HCT116 (cell line): ENCODE measurements around the gene PTGIS. TPM values are rescaled to one million over a fixed set of nuclear protein-coding genes. Genes with fewer than 3 reads are reported as not detected.

Source experiments
- ATAC-seq: fragments of 200-7000 bp; cut with Tn5 transposase; 2 replicates; pipeline ENCODE4 v1.9.1; 2020; ENCODE audit warnings: mild to moderate bottlenecking, moderate library complexity
- BruUV-seq: library from RNA; stranded (reverse); fragments of 400-500 nt; replicated peaks from 2 replicates; lab custom pipeline; 2021; lab: Mats Ljungman, UMichigan
- CTCF ChIA-PET: fragments of 300-600 bp; sonication (Branson Sonifier 250); formaldehyde crosslinking; loops from one replicate; lab custom pipeline; 2021; ENCODE audit warnings: antibody characterized with exemption; lab: Charles Lee
- POLR2A ChIA-PET: fragments of 300-600, 350-600 bp; sonication (Branson Sonifier 250); formaldehyde crosslinking; loops from one replicate; lab custom pipeline; 2021; ENCODE audit warnings: antibody characterized with exemption; lab: Charles Lee
- RAD21 ChIA-PET, 2 experiments: fragments of 300-600 bp; sonication (Branson Sonifier 250); formaldehyde crosslinking; loops; one replicate each; lab custom pipeline; 2023; ENCODE audit warnings: low total read pairs in 2 of 2; ENCODE audit not compliant: uncharacterized antibody in 2 of 2, unreplicated experiment in 2 of 2, low non-redundant PET in 1 of 2; lab: Charles Lee
- DNase-seq: peaks from one replicate; pipeline ENCODE4 v3.0.0-alpha.2; 2010; ENCODE audit warnings: low read depth, low spot score
- H2AFZ ChIP-seq: fragments of 200-600 bp; shearing (Covaris generic), sonication (generic); 2 replicates; pipeline ENCODE4 v1.6.1; 2017; ENCODE audit warnings: low read depth, mixed run types, mixed read lengths, antibody characterized with exemption, low read length; ENCODE audit not compliant: poor library complexity, severe bottlenecking
- H3K27ac ChIP-seq: 2 replicates; pipeline ENCODE4 v1.5.1; 2012; ENCODE audit warnings: low read depth, low read length
- H3K27me3 ChIP-seq: fragments of 200-600 bp; sonication (generic); 2 replicates; pipeline ENCODE4 v1.6.1; 2016; ENCODE audit warnings: mixed run types, low read length, mixed read lengths; ENCODE audit not compliant: insufficient read depth
- H3K36me3 ChIP-seq, 2 experiments: fragments of 200-500 bp in 1 of 2; fragments of 200-600 bp in 1 of 2; sonication (Bioruptor generic) in 1 of 2; sonication (generic) in 1 of 2; 2 replicates each; pipeline versions ENCODE4 v1.5.1 to v1.6.1; 2014 to 2016; ENCODE audit warnings: low read length in 2 of 2, inconsistent platforms in 1 of 2, mixed read lengths in 1 of 2, mixed run types in 1 of 2; ENCODE audit not compliant: insufficient read depth in 2 of 2, control insufficient read depth in 1 of 2
- H3K4me1 ChIP-seq, 2 experiments: fragments of 200-600 bp in 1 of 2; sonication (generic) in 1 of 2; 2 replicates each; pipeline versions ENCODE4 v1.5.1 to v1.6.1; 2012 to 2017; ENCODE audit warnings: low read length in 2 of 2, inconsistent platforms in 1 of 2, mild to moderate bottlenecking in 1 of 2, mixed read lengths in 1 of 2, mixed run types in 1 of 2, moderate library complexity in 1 of 2; ENCODE audit not compliant: insufficient read depth in 2 of 2, control insufficient read depth in 1 of 2
- H3K4me2 ChIP-seq: fragments of 200-600 bp; sonication (generic); 2 replicates; pipeline ENCODE4 v1.6.1; 2017; ENCODE audit warnings: mixed run types, low read length, mixed read lengths
- H3K4me3 ChIP-seq, 2 experiments: fragments of 200-600 bp in 1 of 2; sonication (generic) in 1 of 2; replicated peaks in 1 of 2; 2 replicates each; pipeline ENCODE4 v1.5.1; 2011 to 2016; ENCODE audit warnings: low read length in 2 of 2, control low read depth in 1 of 2, low read depth in 1 of 2, mild to moderate bottlenecking in 1 of 2, mixed read lengths in 1 of 2, mixed run types in 1 of 2
- H3K79me2 ChIP-seq: fragments of 200-600 bp; sonication (generic); 2 replicates; pipeline ENCODE4 v1.6.1; 2017; ENCODE audit warnings: mild to moderate bottlenecking, mixed run types, low read length, moderate library complexity, mixed read lengths; ENCODE audit not compliant: insufficient read depth
- H3K9ac ChIP-seq: fragments of 200-600 bp; sonication (generic); 2 replicates; pipeline ENCODE4 v1.6.1; 2016; ENCODE audit warnings: low read length, mixed read lengths
- H3K9me2 ChIP-seq: fragments of 200-600 bp; sonication (generic), shearing (Covaris generic); 2 replicates; pipeline ENCODE4 v1.6.1; 2017; ENCODE audit warnings: mixed run types, mild to moderate bottlenecking, moderate library complexity; ENCODE audit not compliant: insufficient read depth
- H3K9me3 ChIP-seq, 2 experiments: fragments of 200-500 bp in 1 of 2; fragments of 200-600 bp in 1 of 2; sonication (Bioruptor generic) in 1 of 2; sonication (generic) in 1 of 2; 2 replicates each; pipeline ENCODE4 v1.6.1; 2014 to 2017; ENCODE audit warnings: low read length in 2 of 2, mixed read lengths in 2 of 2, inconsistent platforms in 1 of 2, low read depth in 1 of 2, mild to moderate bottlenecking in 1 of 2, mixed run types in 1 of 2, moderate library complexity in 1 of 2; ENCODE audit not compliant: control insufficient read depth in 1 of 2, insufficient read depth in 1 of 2
- H4K20me1 ChIP-seq: fragments of 200-600 bp; sonication (generic), shearing (Covaris generic); 2 replicates; pipeline ENCODE4 v1.6.1; 2017; ENCODE audit warnings: mixed run types, mild to moderate bottlenecking, moderate library complexity; ENCODE audit not compliant: insufficient read depth
- EGR1 ChIP-seq: IDR thresholded peaks from 2 replicates; pipeline ENCODE4 v1.6.1; 2012; ENCODE audit warnings: low read depth
- ELF1 ChIP-seq: IDR thresholded peaks from 2 replicates; pipeline ENCODE4 v1.6.1; 2012; ENCODE audit warnings: low read depth, borderline replicate concordance
- EZH2 ChIP-seq: fragments of 200-600 bp; sonication (generic); IDR thresholded peaks from 2 replicates; pipeline ENCODE4 v1.6.1; 2017; ENCODE audit warnings: antibody characterized with exemption, mixed run types
- FOSL1 ChIP-seq: IDR thresholded peaks from 2 replicates; pipeline ENCODE4 v1.6.1; 2012; ENCODE audit warnings: low read depth
- POLR2A ChIP-seq: IDR thresholded peaks from 2 replicates; pipeline ENCODE4 v1.7.0; 2011; ENCODE audit warnings: borderline replicate concordance; ENCODE audit not compliant: insufficient read depth, insufficient read length; ENCODE audit errors: extremely low read depth
- POLR2AphosphoS5 ChIP-seq: IDR thresholded peaks from 2 replicates; pipeline ENCODE4 v1.6.1; 2011; ENCODE audit warnings: mild to moderate bottlenecking, low read depth, low read length, moderate library complexity
- REST ChIP-seq: IDR thresholded peaks from 2 replicates; pipeline ENCODE4 v1.6.1; 2012; ENCODE audit warnings: low read depth
- SIN3A ChIP-seq: IDR thresholded peaks from 2 replicates; pipeline ENCODE4 v1.6.1; 2012; ENCODE audit warnings: low read depth
- SRF ChIP-seq: IDR thresholded peaks from 2 replicates; pipeline ENCODE4 v1.6.1; 2012; ENCODE audit warnings: low read depth
- YY1 ChIP-seq: IDR thresholded peaks from 2 replicates; pipeline ENCODE4 v1.6.1; 2011; ENCODE audit warnings: low read length, low read depth, moderate library complexity, mild to moderate bottlenecking; ENCODE audit not compliant: insufficient replicate concordance; ENCODE audit errors: extremely low read depth
- ZBTB33 ChIP-seq: IDR thresholded peaks from 2 replicates; pipeline ENCODE4 v1.6.1; 2011; ENCODE audit warnings: mild to moderate bottlenecking, low read length, moderate library complexity; ENCODE audit not compliant: insufficient replicate concordance; ENCODE audit errors: extremely low read depth
- ZFX ChIP-seq: fragments of 450-650 bp; IDR thresholded peaks from 2 replicates; pipeline ENCODE4 v1.6.1; 2017
- intact Hi-C: fragments of 100-400 bp; cut with micrococcal nuclease; formaldehyde crosslinking; loops from 2 replicates; pipeline ENCODE4 v1.10.0; 2022
- total RNA-seq: library from RNA; stranded (reverse); gene quantifications from one replicate; pipeline ENCODE4 v1.2.1, GENCODE V29; 2021; ENCODE audit not compliant: unreplicated experiment
- TF ChIP-seq, protein P1 (sequence below), 3 experiments: fragments of 200-600 bp in 1 of 3; sonication (generic) in 1 of 3; IDR thresholded peaks in 2 of 3; conservative IDR thresholded peaks in 1 of 3; 2 replicates each; pipeline ENCODE4 v1.5.1; 2012 to 2017; ENCODE audit warnings: low read depth in 2 of 3, low read length in 2 of 3, antibody characterized with exemption in 1 of 3, borderline replicate concordance in 1 of 3, control low read depth in 1 of 3, mild to moderate bottlenecking in 1 of 3, mixed read lengths in 1 of 3, mixed run types in 1 of 3, moderate library complexity in 1 of 3; ENCODE audit not compliant: insufficient read depth in 1 of 3

PTGIS gene
- total RNA-seq, 1 experiment from 2014 or later, result 0.25 TPM

DNA sequence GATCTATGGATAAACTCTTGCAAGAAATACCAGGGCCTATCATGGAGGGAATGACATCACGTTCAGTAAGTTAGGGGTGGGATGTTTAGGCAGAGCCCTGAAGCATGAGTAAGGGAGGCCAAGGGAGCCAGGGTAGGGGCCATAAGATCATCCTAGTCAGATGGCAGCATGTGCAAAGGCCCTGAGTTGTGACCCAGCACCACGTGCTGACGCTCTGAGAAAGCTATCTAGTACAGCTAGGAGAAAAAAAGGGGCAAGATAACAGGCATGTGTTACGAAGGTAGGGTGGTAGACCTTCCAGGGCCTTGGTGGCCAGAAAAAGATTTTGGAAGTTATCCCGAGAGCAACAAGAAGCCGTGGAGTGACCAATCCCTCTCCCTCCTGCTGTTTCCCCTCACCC, 107.8 kb downstream of the PTGIS start:
- Histone ChIP-seq H3K9ac (no peak overlapping the region), H3K36me3 (no peaks in the 10 kb centered on the region), H3K9me2 (no peaks in the 10 kb centered on the region), H3K27me3 (0 out of 2 replicates have a peak, but pooled peaks cover 10% of the 10 kb centered on the region), H3K27ac (no peak overlapping the region), H3K79me2 (no peaks in the 10 kb centered on the region), H4K20me1 (no peaks in the 10 kb centered on the region), H2AFZ (no peak overlapping the region), H3K4me2 (no peak overlapping the region), H3K9me3 (no peaks in the 10 kb centered on the region), H3K4me1 (no peaks in the 10 kb centered on the region), H3K4me3 (no peak overlapping the region)
- TF ChIP-seq EGR1, result no peak
- no peak for TF ChIP-seq EZH2
- no peak for TF ChIP-seq ZBTB33
- TF ChIP-seq POLR2AphosphoS5, result no peak
- no peak for TF ChIP-seq YY1
- BruUV-seq, result no TSS peak
- CTCF ChIA-PET, result no interaction called here
- ATAC-seq (no peak), DNase-seq (no peak)
- RAD21 ChIA-PET, result no interaction called here
- intact Hi-C loops, result no loop called here
- POLR2A ChIA-PET, result no interaction called here

DNA sequence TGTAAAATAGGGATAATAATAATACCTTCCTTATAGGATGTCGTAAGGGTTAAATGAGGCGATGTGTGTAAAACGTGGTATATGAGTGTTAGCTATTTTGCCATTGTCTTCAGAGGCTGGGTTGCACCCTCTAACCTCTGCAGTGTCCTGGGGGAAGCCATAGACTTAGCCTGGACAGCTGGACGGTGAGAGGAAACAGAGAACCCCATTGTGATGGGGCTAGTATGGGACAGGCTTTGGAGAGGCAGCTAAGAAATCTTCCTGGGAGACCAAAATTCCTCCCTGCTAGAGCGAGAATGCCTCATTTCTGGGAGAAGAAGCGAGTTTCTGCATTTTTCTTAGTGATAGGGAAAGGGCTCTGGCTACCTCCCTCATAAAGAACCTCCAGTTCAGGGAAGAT, 108.3 kb downstream of the PTGIS start:
- Histone ChIP-seq H3K4me1 (no peaks in the 10 kb centered on the region), H3K27ac (no peak overlapping the region), H3K4me3 (no peak overlapping the region), H3K4me2 (no peak overlapping the region), H3K9ac (no peak overlapping the region), H3K36me3 (no peaks in the 10 kb centered on the region), H4K20me1 (no peaks in the 10 kb centered on the region), H3K79me2 (no peaks in the 10 kb centered on the region), H3K9me2 (no peaks in the 10 kb centered on the region), H2AFZ (no peak overlapping the region), H3K9me3 (no peaks in the 10 kb centered on the region), H3K27me3 (0 out of 2 replicates have a peak, but pooled peaks cover 10% of the 10 kb centered on the region)
- ATAC-seq (no peak), DNase-seq (no peak)
- BruUV-seq, result no TSS peak
- ChIA-PET POLR2A (no interaction called here), RAD21 (no interaction called here), CTCF (no interaction called here)
- intact Hi-C loops, result no loop called here
- TF ChIP-seq SRF, result no peak
- no peak for TF ChIP-seq REST
- no peak for TF ChIP-seq EGR1
- TF ChIP-seq ELF1, result no peak
- TF ChIP-seq, protein P1, sequence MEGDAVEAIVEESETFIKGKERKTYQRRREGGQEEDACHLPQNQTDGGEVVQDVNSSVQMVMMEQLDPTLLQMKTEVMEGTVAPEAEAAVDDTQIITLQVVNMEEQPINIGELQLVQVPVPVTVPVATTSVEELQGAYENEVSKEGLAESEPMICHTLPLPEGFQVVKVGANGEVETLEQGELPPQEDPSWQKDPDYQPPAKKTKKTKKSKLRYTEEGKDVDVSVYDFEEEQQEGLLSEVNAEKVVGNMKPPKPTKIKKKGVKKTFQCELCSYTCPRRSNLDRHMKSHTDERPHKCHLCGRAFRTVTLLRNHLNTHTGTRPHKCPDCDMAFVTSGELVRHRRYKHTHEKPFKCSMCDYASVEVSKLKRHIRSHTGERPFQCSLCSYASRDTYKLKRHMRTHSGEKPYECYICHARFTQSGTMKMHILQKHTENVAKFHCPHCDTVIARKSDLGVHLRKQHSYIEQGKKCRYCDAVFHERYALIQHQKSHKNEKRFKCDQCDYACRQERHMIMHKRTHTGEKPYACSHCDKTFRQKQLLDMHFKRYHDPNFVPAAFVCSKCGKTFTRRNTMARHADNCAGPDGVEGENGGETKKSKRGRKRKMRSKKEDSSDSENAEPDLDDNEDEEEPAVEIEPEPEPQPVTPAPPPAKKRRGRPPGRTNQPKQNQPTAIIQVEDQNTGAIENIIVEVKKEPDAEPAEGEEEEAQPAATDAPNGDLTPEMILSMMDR (IDR thresholded peaks at IDR 0.05 in 2 of 3, conservative IDR thresholded peaks at IDR 0.05 in 1 of 3; ENCODE audit: borderline replicate concordance in 1 of 3, insufficient read depth in 1 of 3, low read depth in 2 of 3, low read length in 2 of 3), result no peak
- TF ChIP-seq SIN3A, result no peak
- no peak for TF ChIP-seq POLR2A
- TF ChIP-seq ZFX, result no peak
- TF ChIP-seq FOSL1, result no peak
- no peak for TF ChIP-seq EZH2
